CD4-positive, alpha-beta T cell treated with Interleukin-17A for 1 hour (primary cell): ENCODE results near the gene MDFI.

Source experiments
- DNase-seq: peaks from one replicate; pipeline ENCODE4 v3.0.0-alpha.2; 2020

Gene MDFI

GRCh38 chr6:41674231-41675000, 36.1 kb downstream of the MDFI start:
- no peak for DNase-seq

- no peak for DNase-seq
Measured at GRCh38 chr6:41675176-41675775, 37.0 kb downstream of the MDFI start.

GRCh38 chr6:41675992-41676391, 37.7 kb downstream of the MDFI start:
- no peak for DNase-seq

GRCh38 chr6:41676431-41676830, 38.2 kb downstream of the MDFI start:
- no peak for DNase-seq

GRCh38 chr6:41677124-41677921, 39.1 kb downstream of the MDFI start:
- no peak for DNase-seq

GRCh38 chr6:41678511-41679084, 40.3 kb downstream of the MDFI start:
- DNase-seq = no peak

GRCh38 chr6:41679696-41680095, 41.4 kb downstream of the MDFI start:
- no peak for DNase-seq

- DNase-seq = no peak
Measured at GRCh38 chr6:41680182-41680965, 42.1 kb downstream of the MDFI start.

GRCh38 chr6:41682056-41682477, 43.8 kb downstream of the MDFI start:
- DNase-seq = peak; percentile 67

- no peak for DNase-seq
Measured at GRCh38 chr6:41682497-41683272, 44.4 kb downstream of the MDFI start.

- no peak for DNase-seq
Measured at GRCh38 chr6:41683273-41683522, 44.9 kb downstream of the MDFI start.

- peak; percentile 75 for DNase-seq
Measured at GRCh38 chr6:41683523-41684310, 45.4 kb downstream of the MDFI start.

- no peak for DNase-seq
Measured at GRCh38 chr6:41684311-41685180, 46.3 kb downstream of the MDFI start.

GRCh38 chr6:41685641-41686380, 47.5 kb downstream of the MDFI start:
- DNase-seq = no peak

GRCh38 chr6:41687501-41688175, 49.4 kb downstream of the MDFI start:
- DNase-seq = no peak

- no peak for DNase-seq
Measured at GRCh38 chr6:41688256-41688965, 50.1 kb downstream of the MDFI start.

GRCh38 chr6:41689171-41690008, 51.1 kb downstream of the MDFI start:
- DNase-seq = no peak
